Body of pancreas (tissue), 4 donors: ENCODE measurements around the gene LRRC3C.

ENCODE experiments used
- POLR2A ChIP-seq, 3 donors: fragments of 450-650 bp; IDR thresholded peaks; one replicate each; pipeline ENCODE4 v1.6.1; 2016; ENCODE audit warnings: antibody characterized with exemption in 3 of 3, mild to moderate bottlenecking in 2 of 3
- TF ChIP-seq, protein P1 (sequence below), 7 experiments: fragments of 450-650 bp in 4 of 7; fragments of 200-600 bp in 3 of 7; sonication (generic) in 3 of 7; IDR thresholded peaks; one replicate each; pipeline ENCODE4 v1.5.1; 2016 to 2019; ENCODE audit warnings: antibody characterized with exemption in 7 of 7

DNA sequence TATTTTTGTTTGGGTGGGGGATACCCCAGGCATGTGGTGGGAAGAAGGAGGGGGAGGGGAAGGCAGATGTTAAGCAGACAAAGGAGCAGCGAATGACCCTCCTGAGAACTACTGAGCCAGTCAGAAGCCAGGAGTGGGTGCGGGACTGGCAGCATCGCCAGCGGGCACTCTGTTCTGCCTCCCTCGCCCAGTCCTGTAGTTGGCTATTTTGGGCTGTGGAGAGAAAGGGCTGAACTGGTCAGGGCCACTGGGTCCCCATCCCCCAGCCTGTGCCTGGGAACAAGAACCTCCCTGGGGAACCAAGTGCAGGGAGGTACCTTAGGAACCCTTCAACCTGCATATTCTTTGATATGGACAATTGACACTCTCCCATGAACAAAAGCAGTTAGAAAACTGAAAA, 6.4 kb downstream of the LRRC3C start:
- no peak for TF ChIP-seq POLR2A (IDR thresholded peaks at IDR 0.05)
- TF ChIP-seq, protein P1, sequence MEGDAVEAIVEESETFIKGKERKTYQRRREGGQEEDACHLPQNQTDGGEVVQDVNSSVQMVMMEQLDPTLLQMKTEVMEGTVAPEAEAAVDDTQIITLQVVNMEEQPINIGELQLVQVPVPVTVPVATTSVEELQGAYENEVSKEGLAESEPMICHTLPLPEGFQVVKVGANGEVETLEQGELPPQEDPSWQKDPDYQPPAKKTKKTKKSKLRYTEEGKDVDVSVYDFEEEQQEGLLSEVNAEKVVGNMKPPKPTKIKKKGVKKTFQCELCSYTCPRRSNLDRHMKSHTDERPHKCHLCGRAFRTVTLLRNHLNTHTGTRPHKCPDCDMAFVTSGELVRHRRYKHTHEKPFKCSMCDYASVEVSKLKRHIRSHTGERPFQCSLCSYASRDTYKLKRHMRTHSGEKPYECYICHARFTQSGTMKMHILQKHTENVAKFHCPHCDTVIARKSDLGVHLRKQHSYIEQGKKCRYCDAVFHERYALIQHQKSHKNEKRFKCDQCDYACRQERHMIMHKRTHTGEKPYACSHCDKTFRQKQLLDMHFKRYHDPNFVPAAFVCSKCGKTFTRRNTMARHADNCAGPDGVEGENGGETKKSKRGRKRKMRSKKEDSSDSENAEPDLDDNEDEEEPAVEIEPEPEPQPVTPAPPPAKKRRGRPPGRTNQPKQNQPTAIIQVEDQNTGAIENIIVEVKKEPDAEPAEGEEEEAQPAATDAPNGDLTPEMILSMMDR (IDR thresholded peaks at IDR 0.05), result no peak
